PC-9 (cell line): ENCODE measurements around the gene MDH2.

Source experiments
- CTCF ChIP-seq: fragments of 200-600 bp; sonication (generic); conservative IDR thresholded peaks from 2 replicates; pipeline ENCODE4 v1.6.1; 2017; ENCODE audit warnings: mixed run types, antibody characterized with exemption, mild to moderate bottlenecking, moderate library complexity
- EZH2 ChIP-seq: fragments of 200-600 bp; sonication (generic); IDR thresholded peaks from 2 replicates; pipeline ENCODE4 v1.8.0; 2017; ENCODE audit warnings: antibody characterized with exemption, low read depth

GRCh38 chr7:76049295-76049694 lies 1.4 kb downstream of the MDH2 start:
- no peak for TF ChIP-seq CTCF
- no peak for TF ChIP-seq EZH2
